Right cardiac atrium (tissue), 5 donors: ENCODE data around the gene PLCB1. TPM values are rescaled to one million over a fixed set of nuclear protein-coding genes. Genes with fewer than 3 reads are reported as not detected.

Source experiments
- ATAC-seq, 2 donors: fragments of 200-7000 bp; cut with Tn5 transposase; one replicate each; pipeline versions ENCODE4 v1.8.0 to v1.9.1; 2020; ENCODE audit warnings: moderate library complexity in 2 of 2, mild to moderate bottlenecking in 1 of 2
- DNase-seq, 3 donors: peaks; one replicate each; pipeline ENCODE4 v3.0.0-alpha.2; 2020
- H3K27ac ChIP-seq: one replicate; pipeline ENCODE4 v1.5.1; 2013; ENCODE audit warnings: mild to moderate bottlenecking, low read length, control low read depth, moderate library complexity
- H3K27me3 ChIP-seq: one replicate; pipeline ENCODE4 v1.6.1; 2013; ENCODE audit not compliant: control insufficient read depth, insufficient read depth
- H3K4me1 ChIP-seq: one replicate; pipeline ENCODE4 v1.6.1; 2013; ENCODE audit warnings: low read length; ENCODE audit not compliant: control insufficient read depth, insufficient read depth
- H3K4me3 ChIP-seq: one replicate; pipeline ENCODE4 v1.5.1; 2013; ENCODE audit warnings: low read length, control low read depth
- H3K9me3 ChIP-seq: one replicate; pipeline ENCODE4 v1.6.1; 2013; ENCODE audit warnings: low read length; ENCODE audit not compliant: control insufficient read depth
- WGBS: extraction: QIAGEN DNeasy Blood & Tissue Kit; methylation state at CpG from one replicate; pipeline ENCODE4 v1.1.7; 2013; 5-methylcytosine and 5-hydroxymethylcytosine counted together
- intact Hi-C, 4 donors: fragments of 100-400 bp; cut with DNase I; formaldehyde crosslinking; loops; one replicate each; pipeline versions ENCODE4 v1.11.0 to v1.14.0; 2022 to 2023
- polyA plus RNA-seq: library from polyadenylated mRNA; stranded (reverse); fragments of 200-250 nt; gene quantifications from one replicate; pipeline ENCODE4 v1.2.3, GENCODE V29; 2013
- total RNA-seq, 4 donors: library from RNA; stranded (reverse); fragmentation: NEBNext Ultra II Directional; extraction: Animal tissue kit (Norgen Biotek cat#: 25700); gene quantifications; one replicate each; pipeline ENCODE4 v1.2.1, GENCODE V29; 2021
- donor health status: healthy with polysubstance abuse.
- donor health status: DM: no; HTN: yes; CAD: no.
- donor health status: DM: no; HTN: no; CAD: no.
- donor health status: DM: no; HTN: yes; CAD: no; lungs with severe emphysema.
- donor health status: DM: yes; HTN: yes; CAD: no.

The PLCB1 gene
- total and polyA plus RNA-seq, 5 donors: 7.6 to 20.3 (median 11.6) TPM

GRCh38 chr20:8361779-8362178 is 229.7 kb downstream of the PLCB1 start:
- no peak for DNase-seq
- Histone ChIP-seq H3K27me3 (no peaks in the 10 kb centered on the region), H3K27ac (no peak overlapping the region), H3K4me3 (no peak overlapping the region), H3K9me3 (no peaks in the 10 kb centered on the region), H3K4me1 (peaks cover 4% of the 10 kb centered on the region)
- intact Hi-C loops: no loop called here
- ATAC-seq: no peak

- H3K27me3 ChIP-seq: no peaks in the 10 kb centered on the region
- intact Hi-C loops: no loop called here
- DNase-seq: no peak
- 86% methylated on average over 3 of the region's 3 CpGs for WGBS
- H3K27ac ChIP-seq: no peak overlapping the region
- peaks cover 4% of the 10 kb centered on the region for H3K4me1 ChIP-seq
- no peak for ATAC-seq
- no peaks in the 10 kb centered on the region for H3K9me3 ChIP-seq
- no peak overlapping the region for H3K4me3 ChIP-seq
Observed at GRCh38 chr20:8362457-8362856, 230.4 kb downstream of the PLCB1 start.

- peaks cover 4% of the 10 kb centered on the region for H3K4me1 ChIP-seq
- H3K4me3 ChIP-seq: no peak overlapping the region
- DNase-seq: no peak
- intact Hi-C loops: no loop called here
- no peaks in the 10 kb centered on the region for H3K9me3 ChIP-seq
- no peak for ATAC-seq
- no peaks in the 10 kb centered on the region for H3K27me3 ChIP-seq
- 77% methylated on average over 8 of the region's 8 CpGs for WGBS
- H3K27ac ChIP-seq: no peak overlapping the region
Observed at GRCh38 chr20:8363970-8364733, 232.1 kb downstream of the PLCB1 start.

GRCh38 chr20:8364734-8365078 is 232.6 kb downstream of the PLCB1 start:
- Histone ChIP-seq H3K4me3 (no peak overlapping the region), H3K9me3 (no peaks in the 10 kb centered on the region), H3K27ac (no peak overlapping the region), H3K4me1 (peaks cover 4% of the 10 kb centered on the region), H3K27me3 (no peaks in the 10 kb centered on the region)
- WGBS: 87% methylated on average over 1 of the region's 1 CpG
- DNase-seq (no peak), ATAC-seq (no peak)
- intact Hi-C loops: no loop called here

GRCh38 chr20:8365634-8366033 is 233.6 kb downstream of the PLCB1 start:
- H3K27ac ChIP-seq: no peak overlapping the region
- H3K9me3 ChIP-seq: no peaks in the 10 kb centered on the region
- intact Hi-C loops: no loop called here
- no peaks in the 10 kb centered on the region for H3K27me3 ChIP-seq
- no peak overlapping the region for H3K4me3 ChIP-seq
- no peak for ATAC-seq
- no peak for DNase-seq
- no peaks in the 10 kb centered on the region for H3K4me1 ChIP-seq

GRCh38 chr20:8366303-8366923 is 234.3 kb downstream of the PLCB1 start:
- intact Hi-C loops: no loop called here
- H3K4me3 ChIP-seq: no peak overlapping the region
- no peaks in the 10 kb centered on the region for H3K9me3 ChIP-seq
- DNase-seq (no peak), ATAC-seq (no peak)
- H3K4me1 ChIP-seq: no peaks in the 10 kb centered on the region
- H3K27ac ChIP-seq: no peak overlapping the region
- 94% methylated on average over 5 of the region's 5 CpGs for WGBS
- no peaks in the 10 kb centered on the region for H3K27me3 ChIP-seq

GRCh38 chr20:8367689-8368088 is 235.6 kb downstream of the PLCB1 start:
- no peak overlapping the region for H3K4me3 ChIP-seq
- no peaks in the 10 kb centered on the region for H3K4me1 ChIP-seq
- ATAC-seq: no peak
- intact Hi-C loops: no loop called here
- WGBS: 89% methylated on average over 7 of the region's 7 CpGs
- no peak for DNase-seq
- no peaks in the 10 kb centered on the region for H3K27me3 ChIP-seq
- no peak overlapping the region for H3K27ac ChIP-seq
- no peaks in the 10 kb centered on the region for H3K9me3 ChIP-seq

- Histone ChIP-seq H3K27me3 (no peaks in the 10 kb centered on the region), H3K27ac (no peak overlapping the region), H3K9me3 (no peaks in the 10 kb centered on the region), H3K4me1 (no peaks in the 10 kb centered on the region), H3K4me3 (no peak overlapping the region)
- ATAC-seq (no peak), DNase-seq (no peak)
- intact Hi-C loops: no loop called here
- WGBS: 88% methylated on average over 3 of the region's 3 CpGs
Observed at GRCh38 chr20:8368670-8369069, 236.6 kb downstream of the PLCB1 start.

- Histone ChIP-seq H3K27me3 (no peaks in the 10 kb centered on the region), H3K27ac (no peak overlapping the region), H3K4me1 (no peaks in the 10 kb centered on the region), H3K4me3 (no peak overlapping the region), H3K9me3 (no peaks in the 10 kb centered on the region)
- WGBS: 93% methylated on average over 2 of the region's 2 CpGs
- ATAC-seq (no peak), DNase-seq (no peak)
- intact Hi-C loops: no loop called here
Observed at GRCh38 chr20:8369311-8369710, 237.2 kb downstream of the PLCB1 start.

GRCh38 chr20:8370774-8371173 is 238.7 kb downstream of the PLCB1 start:
- Histone ChIP-seq H3K9me3 (no peaks in the 10 kb centered on the region), H3K27me3 (no peaks in the 10 kb centered on the region), H3K4me1 (no peaks in the 10 kb centered on the region), H3K27ac (no peak overlapping the region), H3K4me3 (no peak overlapping the region)
- 89% methylated on average over 5 of the region's 5 CpGs for WGBS
- ATAC-seq (no peak), DNase-seq (no peak)
- intact Hi-C loops: no loop called here

GRCh38 chr20:8372824-8373380 is 240.8 kb downstream of the PLCB1 start:
- Histone ChIP-seq H3K4me3 (no peak overlapping the region), H3K9me3 (no peaks in the 10 kb centered on the region), H3K27ac (no peak overlapping the region), H3K4me1 (no peaks in the 10 kb centered on the region), H3K27me3 (no peaks in the 10 kb centered on the region)
- ATAC-seq: no peak
- WGBS: 44% methylated on average over 5 of the region's 5 CpGs
- DNase-seq: no peak
- intact Hi-C loops: no loop called here
